Measurements from ENCODE around the gene B4GALT5. TPM values are rescaled to one million over a fixed set of nuclear protein-coding genes. Genes with fewer than 3 reads are reported as not detected.

The B4GALT5 gene
- polyA plus RNA-seq, 3 donors: 2.4 to 18.3 (median 2.7) TPM

- H3K4me3 ChIP-seq (replicated peaks in 1 of 3; ENCODE audit: low read depth in 2 of 3, low read length in 3 of 3): no peak overlapping the region
- H3K27ac ChIP-seq (ENCODE audit: low read depth in 1 of 2, low read length in 2 of 2): peak overlapping the region in 1 of 2 donors; percentile 57
- DNase-seq: peak in 2 of 3 donors; percentile 42 to 51
- no peak overlapping the region for H3K9ac ChIP-seq (ENCODE audit: insufficient read depth, low read length, poor library complexity, severe bottlenecking)
- H3K9me3 ChIP-seq (replicated peaks in 1 of 2; ENCODE audit: control insufficient read depth in 1 of 2, insufficient read depth in 1 of 2, low read length in 2 of 2): no peaks in the 10 kb centered on the region
- Mint-ChIP-seq H3K4me3 (no peak overlapping the region), H3K36me3 (peaks cover 12 to 25% of the 10 kb centered on the region in 2 donors), H3K9me3 (no peaks in the 10 kb centered on the region), H3K27ac (peak overlapping the region in 2 of 7 donors; percentile 2 to 33), H3K4me1 (peaks cover 71% of the 10 kb centered on the region), H3K27me3 (ENCODE audit: low read depth in 3 of 3) (peaks cover 0 to 1% (median 0%) of the 10 kb centered on the region in 3 donors)
- TF ChIP-seq CTCF (IDR thresholded peaks at IDR 0.05): no peak
- WGBS (ENCODE audit: insufficient coverage): no CpG with 5 or more reads among the region's 2 CpGs
- peaks cover 100% of the 10 kb centered on the region for H3K79me2 ChIP-seq (ENCODE audit: insufficient read depth, low read length)
- H2AFZ ChIP-seq (ENCODE audit: insufficient read depth, low read depth, low read length, poor library complexity, severe bottlenecking): no peak overlapping the region
- H3K4me2 ChIP-seq (replicated peaks; ENCODE audit: extremely low read depth, low read length, poor library complexity, severe bottlenecking): no peak overlapping the region
- intact Hi-C loops (cut with micrococcal nuclease): no loop called here
- H3K4me1 ChIP-seq (ENCODE audit: control insufficient read depth in 1 of 2, insufficient read depth in 2 of 2, low read length in 2 of 2): peaks cover 46 to 50% of the 10 kb centered on the region in 2 donors
- peaks cover 98% of the 10 kb centered on the region for H4K20me1 ChIP-seq (ENCODE audit: insufficient read depth, low read length)
- no peaks in the 10 kb centered on the region for H3K27me3 ChIP-seq (ENCODE audit: control insufficient read depth in 2 of 2, insufficient read depth in 2 of 2, low read length in 2 of 2)
- H3K36me3 ChIP-seq (replicated peaks in 1 of 2; ENCODE audit: control insufficient read depth in 1 of 2, insufficient read depth in 2 of 2, low read length in 2 of 2): no peaks in the 10 kb centered on the region
These were observed 27.9 kb downstream of the B4GALT5 start for GRCh38 chr20:49685809-49686208.

GRCh38 chr20:49685161-49685601, 28.5 kb downstream of the B4GALT5 start:
- Histone ChIP-seq H3K4me2 (replicated peaks; ENCODE audit: extremely low read depth, low read length, poor library complexity, severe bottlenecking) (no peak overlapping the region), H3K27me3 (ENCODE audit: control insufficient read depth in 2 of 2, insufficient read depth in 2 of 2, low read length in 2 of 2) (no peaks in the 10 kb centered on the region), H3K9me3 (replicated peaks in 1 of 2; ENCODE audit: control insufficient read depth in 1 of 2, insufficient read depth in 1 of 2, low read length in 2 of 2) (no peaks in the 10 kb centered on the region), H2AFZ (ENCODE audit: insufficient read depth, low read depth, low read length, poor library complexity, severe bottlenecking) (no peak overlapping the region), H3K27ac (ENCODE audit: low read depth in 1 of 2, low read length in 2 of 2) (peak overlapping the region in 1 of 2 donors; percentile 55), H4K20me1 (ENCODE audit: insufficient read depth, low read length) (peaks cover 98% of the 10 kb centered on the region), H3K36me3 (replicated peaks in 1 of 2; ENCODE audit: control insufficient read depth in 1 of 2, insufficient read depth in 2 of 2, low read length in 2 of 2) (no peaks in the 10 kb centered on the region), H3K4me1 (ENCODE audit: control insufficient read depth in 1 of 2, insufficient read depth in 2 of 2, low read length in 2 of 2) (peaks cover 49 to 56% of the 10 kb centered on the region in 2 donors), H3K4me3 (replicated peaks in 1 of 3; ENCODE audit: low read depth in 2 of 3, low read length in 3 of 3) (no peak overlapping the region), H3K9ac (ENCODE audit: insufficient read depth, low read length, poor library complexity, severe bottlenecking) (no peak overlapping the region), H3K79me2 (ENCODE audit: insufficient read depth, low read length) (peaks cover 100% of the 10 kb centered on the region)
- peaks cover 74% of the 10 kb centered on the region for H3K4me1 Mint-ChIP-seq
- WGBS (ENCODE audit: insufficient coverage): 0% methylated on average over 1 of the region's 4 CpGs
- H3K4me3 Mint-ChIP-seq: no peak overlapping the region
- H3K27ac Mint-ChIP-seq: peak overlapping the region; percentile 25 to 80 (median 68)
- DNase-seq: peak in 1 of 3 donors; percentile 24
- intact Hi-C loops (cut with micrococcal nuclease): no loop called here
- H3K36me3 Mint-ChIP-seq: peaks cover 11 to 23% of the 10 kb centered on the region in 2 donors
- no peaks in the 10 kb centered on the region for H3K9me3 Mint-ChIP-seq
- TF ChIP-seq CTCF (IDR thresholded peaks at IDR 0.05): no peak
- H3K27me3 Mint-ChIP-seq (ENCODE audit: low read depth in 3 of 3): peaks cover 0 to 1% (median 0%) of the 10 kb centered on the region in 3 donors

Data from CD14-positive monocyte (primary cell).